ENCODE data around the gene PPP1R3F. TPM values are rescaled to one million over a fixed set of nuclear protein-coding genes. Genes with fewer than 3 reads are reported as not detected.

PPP1R3F gene
- total RNA-seq, 5 donors from 2014 or later (not counting 1 experiment from before 2014, with no cell fraction given): 11.7 to 20.8 (median 17.5) TPM

DNA sequence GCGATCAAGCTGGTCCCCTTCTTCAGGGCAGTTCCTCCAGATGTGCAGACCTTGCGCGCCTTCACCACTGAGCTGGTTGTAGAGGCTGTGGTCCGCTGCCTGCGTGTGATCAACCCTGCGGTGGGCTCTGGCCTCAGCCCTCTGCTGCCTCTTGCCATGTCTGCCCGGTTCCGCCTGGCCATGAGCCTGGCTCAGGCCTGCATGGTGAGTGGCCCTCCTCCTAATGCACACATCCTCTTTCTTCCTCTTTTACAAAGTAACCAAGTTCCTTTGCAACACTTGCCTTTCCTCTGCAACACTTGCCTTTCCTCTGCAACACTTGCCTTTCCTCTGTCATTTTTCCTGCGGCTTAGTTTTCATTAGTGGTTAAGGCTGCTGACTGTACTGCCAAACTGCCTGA lies 32.5 kb upstream of the PPP1R3F start:
- H3K36me3 Mint-ChIP-seq: no peaks in the 10 kb centered on the region
- Histone ChIP-seq H3K27me3 (replicated peaks in 1 of 2; ENCODE audit: control insufficient read depth in 2 of 2, extremely low read depth in 1 of 2, insufficient read depth in 2 of 2, low read length in 1 of 2) (no peaks in the 10 kb centered on the region), H3K4me1 (ENCODE audit: control insufficient read depth in 1 of 2, extremely low read depth in 1 of 2, insufficient read depth in 2 of 2, low read length in 2 of 2) (peaks cover 2 to 31% of the 10 kb centered on the region in 2 experiments), H3K27ac (ENCODE audit: low read length) (no peak overlapping the region), H3K4me3 (ENCODE audit: control insufficient read depth in 1 of 2, extremely low read depth in 1 of 2, low read length in 1 of 2) (peak overlapping the region in 1 of 2 donors; percentile 38), H3K9me3 (no peaks in the 10 kb centered on the region), H3K36me3 (ENCODE audit: control insufficient read depth in 2 of 2, extremely low read depth in 1 of 2, insufficient read depth in 1 of 2, low read length in 1 of 2) (peaks cover 0 to 3% of the 10 kb centered on the region in 2 donors)
- DNase-seq: no peak
- peaks cover 0 to 4% of the 10 kb centered on the region in 2 donors for H3K27me3 Mint-ChIP-seq
- ATAC-seq (replicated peaks in 1 of 4): no peak
- H3K9me3 Mint-ChIP-seq: no peaks in the 10 kb centered on the region
- peak overlapping the region; percentile 75 to 90 (median 87) for H3K4me3 Mint-ChIP-seq
- 70% methylated on average over 4 of the region's 9 CpGs for WGBS (ENCODE audit: insufficient coverage)
- CTCF ChIA-PET: no interaction called here
- H3K27ac Mint-ChIP-seq: peak overlapping the region; percentile 35 to 84
- H3K4me1 Mint-ChIP-seq: peaks cover 15 to 34% (median 34%) of the 10 kb centered on the region in 3 donors
- POLR2A ChIA-PET: no interaction called here

DNA sequence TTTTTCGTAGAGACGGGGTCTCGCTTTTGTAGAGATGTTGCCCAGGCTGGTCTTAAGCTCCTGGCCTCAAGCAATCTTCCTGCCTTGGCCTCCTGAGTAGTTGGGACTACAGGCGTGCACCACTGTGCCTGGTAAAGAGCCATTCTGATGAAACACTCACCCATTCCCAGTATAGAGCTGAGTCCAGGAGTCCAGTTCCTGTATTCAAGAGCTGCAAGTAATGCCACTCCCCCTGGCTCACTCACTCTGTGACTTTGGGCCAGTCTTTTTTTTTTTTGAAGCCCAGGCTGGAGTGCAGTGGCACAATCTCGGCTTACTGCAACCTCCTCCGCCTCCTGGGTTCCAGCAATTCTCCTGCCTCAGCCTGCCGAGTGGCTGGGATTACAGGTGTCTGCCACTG lies 30.9 kb upstream of the PPP1R3F start:
- no peak overlapping the region for H3K4me3 ChIP-seq (ENCODE audit: control insufficient read depth in 1 of 2, extremely low read depth in 1 of 2, low read length in 1 of 2)
- H3K4me3 Mint-ChIP-seq: no peak overlapping the region
- H3K4me1 Mint-ChIP-seq: peaks cover 15 to 34% (median 34%) of the 10 kb centered on the region in 3 donors
- DNase-seq (no peak), ATAC-seq (replicated peaks in 1 of 4) (no peak)
- WGBS (ENCODE audit: insufficient coverage): no CpG with 5 or more reads among the region's 7 CpGs
- H3K27me3 Mint-ChIP-seq: no peaks in the 10 kb centered on the region
- CTCF ChIA-PET: interaction anchor here in 1 of 2 donors (1.0 kb wide), 1 partner anchor 45 kb away, joined by 3 read pairs; no protein-coding TSS in a partner anchor
- peaks cover 2 to 31% of the 10 kb centered on the region in 2 experiments for H3K4me1 ChIP-seq (ENCODE audit: control insufficient read depth in 1 of 2, extremely low read depth in 1 of 2, insufficient read depth in 2 of 2, low read length in 2 of 2)
- H3K27ac Mint-ChIP-seq: no peak overlapping the region
- H3K36me3 ChIP-seq (ENCODE audit: control insufficient read depth in 2 of 2, extremely low read depth in 1 of 2, insufficient read depth in 1 of 2, low read length in 1 of 2): peaks cover 0 to 19% of the 10 kb centered on the region in 2 donors
- H3K9me3 ChIP-seq: no peaks in the 10 kb centered on the region
- H3K9me3 Mint-ChIP-seq: no peaks in the 10 kb centered on the region
- H3K36me3 Mint-ChIP-seq: peaks cover 4% of the 10 kb centered on the region
- no peak overlapping the region for H3K27ac ChIP-seq (ENCODE audit: low read length)
- POLR2A ChIA-PET: interaction anchor here in 1 of 2 donors (0.6 kb wide), 1 partner anchor 280 kb away, joined by 9 read pairs; no protein-coding TSS in a partner anchor
- no peaks in the 10 kb centered on the region for H3K27me3 ChIP-seq (replicated peaks in 1 of 2; ENCODE audit: control insufficient read depth in 2 of 2, extremely low read depth in 1 of 2, insufficient read depth in 2 of 2, low read length in 1 of 2)

DNA sequence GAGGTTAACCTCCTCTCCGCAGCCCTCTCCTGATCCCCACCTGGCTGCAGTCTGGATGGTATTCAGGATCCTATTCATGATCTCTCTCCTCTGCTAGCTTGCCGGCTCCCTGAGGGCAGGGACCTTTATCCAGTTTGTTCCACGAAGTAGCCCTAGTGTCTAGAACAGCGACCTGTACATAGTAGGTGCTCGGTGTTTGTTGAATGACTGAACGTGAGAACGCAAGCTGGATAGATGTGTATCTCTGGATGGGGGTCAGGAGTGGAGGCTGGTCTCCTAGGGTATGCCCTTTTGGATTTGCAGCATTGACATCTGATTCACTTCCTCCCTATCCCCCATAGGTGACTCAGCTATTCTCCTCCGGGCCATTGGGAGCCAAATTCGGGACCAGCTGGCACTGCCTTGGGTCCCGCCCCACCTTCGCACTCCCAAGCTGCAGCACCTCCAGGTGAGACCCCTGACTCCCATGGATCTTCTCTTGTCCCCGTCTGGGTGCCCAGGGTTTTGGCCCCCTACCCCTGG lies 27.0 kb upstream of the PPP1R3F start:
- no CpG with 5 or more reads among the region's 12 CpGs for WGBS (ENCODE audit: insufficient coverage)
- no peaks in the 10 kb centered on the region for H3K27me3 Mint-ChIP-seq

DNA sequence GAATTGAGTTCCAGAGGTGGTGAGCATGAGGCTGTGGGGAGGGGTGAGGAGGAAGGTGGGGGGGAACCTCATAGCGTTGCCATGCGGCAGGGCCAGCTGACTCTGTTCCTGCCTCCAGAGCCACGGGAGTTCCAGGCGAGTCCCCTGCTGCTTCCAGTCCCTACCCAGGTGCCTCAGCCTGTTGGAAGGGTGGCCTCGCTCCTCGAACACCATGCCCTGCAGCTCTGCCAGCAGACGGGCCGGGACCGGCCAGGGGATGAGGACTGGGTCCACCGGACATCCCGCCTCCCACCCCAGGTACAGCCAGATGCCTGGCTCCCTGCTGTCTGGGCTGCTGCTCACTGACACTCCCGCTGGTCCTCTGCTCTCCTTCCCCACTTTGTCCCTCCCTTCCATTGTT lies 26.4 kb upstream of the PPP1R3F start:
- H3K9me3 ChIP-seq: no peaks in the 10 kb centered on the region
- H3K27ac ChIP-seq (ENCODE audit: low read length): no peak overlapping the region
- no peaks in the 10 kb centered on the region for H3K27me3 ChIP-seq (replicated peaks in 1 of 2; ENCODE audit: control insufficient read depth in 2 of 2, extremely low read depth in 1 of 2, insufficient read depth in 2 of 2, low read length in 1 of 2)
- POLR2A ChIA-PET: no interaction called here
- CTCF ChIA-PET: no interaction called here
- Mint-ChIP-seq H3K9me3 (no peaks in the 10 kb centered on the region), H3K36me3 (peaks cover 18% of the 10 kb centered on the region), H3K4me3 (no peak overlapping the region), H3K4me1 (peaks cover 0 to 16% (median 14%) of the 10 kb centered on the region in 3 donors), H3K27me3 (no peaks in the 10 kb centered on the region), H3K27ac (no peak overlapping the region)
- DNase-seq (no peak), ATAC-seq (replicated peaks in 1 of 4) (no peak)
- H3K36me3 ChIP-seq (ENCODE audit: control insufficient read depth in 2 of 2, extremely low read depth in 1 of 2, insufficient read depth in 1 of 2, low read length in 1 of 2): peaks cover 0 to 43% of the 10 kb centered on the region in 2 donors
- peaks cover 0 to 7% of the 10 kb centered on the region in 2 experiments for H3K4me1 ChIP-seq (ENCODE audit: control insufficient read depth in 1 of 2, extremely low read depth in 1 of 2, insufficient read depth in 2 of 2, low read length in 2 of 2)
- no peak overlapping the region for H3K4me3 ChIP-seq (ENCODE audit: control insufficient read depth in 1 of 2, extremely low read depth in 1 of 2, low read length in 1 of 2)
- WGBS (ENCODE audit: insufficient coverage): 97% methylated on average over 10 of the region's 12 CpGs

More for the DNA sequence above, 27.0 kb upstream of the PPP1R3F start:
- no peak for ATAC-seq (replicated peaks in 1 of 4)
- no peak overlapping the region for H3K4me3 Mint-ChIP-seq
- H3K36me3 Mint-ChIP-seq: peaks cover 17% of the 10 kb centered on the region
- H3K9me3 Mint-ChIP-seq: no peaks in the 10 kb centered on the region
- Histone ChIP-seq H3K27me3 (replicated peaks in 1 of 2; ENCODE audit: control insufficient read depth in 2 of 2, extremely low read depth in 1 of 2, insufficient read depth in 2 of 2, low read length in 1 of 2) (no peaks in the 10 kb centered on the region), H3K9me3 (no peaks in the 10 kb centered on the region), H3K36me3 (ENCODE audit: control insufficient read depth in 2 of 2, extremely low read depth in 1 of 2, insufficient read depth in 1 of 2, low read length in 1 of 2) (peaks cover 0 to 41% of the 10 kb centered on the region in 2 donors), H3K4me3 (ENCODE audit: control insufficient read depth in 1 of 2, extremely low read depth in 1 of 2, low read length in 1 of 2) (no peak overlapping the region), H3K4me1 (ENCODE audit: control insufficient read depth in 1 of 2, extremely low read depth in 1 of 2, insufficient read depth in 2 of 2, low read length in 2 of 2) (peaks cover 0 to 8% of the 10 kb centered on the region in 2 experiments), H3K27ac (ENCODE audit: low read length) (no peak overlapping the region)
- peaks cover 0 to 16% (median 15%) of the 10 kb centered on the region in 3 donors for H3K4me1 Mint-ChIP-seq
- ChIA-PET POLR2A (no interaction called here), CTCF (no interaction called here)
- no peak for DNase-seq
- H3K27ac Mint-ChIP-seq: no peak overlapping the region

DNA sequence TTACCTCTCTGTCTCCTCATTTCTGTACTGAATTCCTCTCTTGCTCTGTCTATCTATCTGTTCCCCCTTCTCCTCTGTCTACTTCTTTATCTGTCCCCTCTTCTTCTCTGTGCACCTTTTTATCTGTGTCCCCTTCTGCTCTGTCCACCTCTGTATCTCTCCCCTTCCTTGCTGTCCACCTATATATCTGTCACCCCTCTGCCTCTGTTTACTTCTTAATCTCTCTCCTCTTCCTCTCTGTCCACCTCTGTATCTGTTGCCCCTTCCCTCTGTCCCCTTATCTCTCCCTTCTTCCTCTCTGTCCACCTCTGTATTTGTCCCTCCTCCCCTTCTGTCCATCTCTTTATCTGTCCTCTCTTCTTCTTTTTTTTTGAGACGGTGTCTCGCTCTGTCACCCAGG lies 25.4 kb upstream of the PPP1R3F start:
- H3K4me1 Mint-ChIP-seq: peaks cover 0 to 10% (median 10%) of the 10 kb centered on the region in 3 donors
- POLR2A ChIA-PET: no interaction called here
- peaks cover 18% of the 10 kb centered on the region for H3K36me3 Mint-ChIP-seq
- CTCF ChIA-PET: no interaction called here
- H3K27me3 Mint-ChIP-seq: no peaks in the 10 kb centered on the region
- no peaks in the 10 kb centered on the region for H3K27me3 ChIP-seq (replicated peaks in 1 of 2; ENCODE audit: control insufficient read depth in 2 of 2, extremely low read depth in 1 of 2, insufficient read depth in 2 of 2, low read length in 1 of 2)
- no peak overlapping the region for H3K27ac ChIP-seq (ENCODE audit: low read length)
- ATAC-seq (replicated peaks in 1 of 4) (no peak), DNase-seq (no peak)
- H3K4me3 ChIP-seq (ENCODE audit: control insufficient read depth in 1 of 2, extremely low read depth in 1 of 2, low read length in 1 of 2): no peak overlapping the region
- H3K27ac Mint-ChIP-seq: no peak overlapping the region
- no CpG with 5 or more reads among the region's 2 CpGs for WGBS (ENCODE audit: insufficient coverage)
- no peaks in the 10 kb centered on the region for H3K9me3 ChIP-seq
- H3K4me1 ChIP-seq (ENCODE audit: control insufficient read depth in 1 of 2, extremely low read depth in 1 of 2, insufficient read depth in 2 of 2, low read length in 2 of 2): peaks cover 0 to 3% of the 10 kb centered on the region in 2 experiments
- H3K4me3 Mint-ChIP-seq: no peak overlapping the region
- no peaks in the 10 kb centered on the region for H3K9me3 Mint-ChIP-seq
- H3K36me3 ChIP-seq (ENCODE audit: control insufficient read depth in 2 of 2, extremely low read depth in 1 of 2, insufficient read depth in 1 of 2, low read length in 1 of 2): peaks cover 0 to 49% of the 10 kb centered on the region in 2 donors

DNA sequence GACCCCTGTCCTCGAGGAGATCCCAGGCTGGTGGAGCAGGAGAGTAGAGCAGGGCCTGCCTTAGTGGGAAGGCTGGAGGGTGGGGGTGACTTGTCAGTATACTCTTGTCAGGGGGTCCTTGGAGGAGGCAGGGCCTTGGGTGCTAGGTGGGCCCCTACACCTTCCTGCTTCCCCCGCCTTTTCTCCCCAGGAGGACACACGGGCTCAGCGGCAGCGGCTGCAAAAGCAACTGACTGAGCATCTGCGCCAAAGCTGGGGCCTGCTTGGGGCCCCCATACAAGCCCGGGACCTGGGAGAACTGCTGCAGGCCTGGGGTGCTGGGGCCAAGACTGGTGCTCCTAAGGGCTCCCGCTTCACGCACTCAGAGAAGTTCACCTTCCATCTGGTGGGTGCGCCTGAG lies 23.1 kb upstream of the PPP1R3F start:
- Histone ChIP-seq H3K4me3 (ENCODE audit: control insufficient read depth in 1 of 2, extremely low read depth in 1 of 2, low read length in 1 of 2) (no peak overlapping the region), H3K4me1 (ENCODE audit: control insufficient read depth in 1 of 2, extremely low read depth in 1 of 2, insufficient read depth in 2 of 2, low read length in 2 of 2) (no peaks in the 10 kb centered on the region), H3K27ac (ENCODE audit: low read length) (no peak overlapping the region), H3K27me3 (replicated peaks in 1 of 2; ENCODE audit: control insufficient read depth in 2 of 2, extremely low read depth in 1 of 2, insufficient read depth in 2 of 2, low read length in 1 of 2) (no peaks in the 10 kb centered on the region), H3K36me3 (ENCODE audit: control insufficient read depth in 2 of 2, extremely low read depth in 1 of 2, insufficient read depth in 1 of 2, low read length in 1 of 2) (peaks cover 0 to 48% of the 10 kb centered on the region in 2 donors), H3K9me3 (no peaks in the 10 kb centered on the region)
- no peak for ATAC-seq (replicated peaks in 1 of 4)
- no CpG with 5 or more reads among the region's 10 CpGs for WGBS (ENCODE audit: insufficient coverage)
- H3K4me3 Mint-ChIP-seq: no peak overlapping the region
- H3K27ac Mint-ChIP-seq: peak overlapping the region in 1 of 2 donors; percentile 65
- H3K9me3 Mint-ChIP-seq: no peaks in the 10 kb centered on the region
- CTCF ChIA-PET: no interaction called here
- peaks cover 21% of the 10 kb centered on the region for H3K36me3 Mint-ChIP-seq
- no peak for DNase-seq
- POLR2A ChIA-PET: no interaction called here
- H3K4me1 Mint-ChIP-seq: peaks cover 5 to 7% (median 6%) of the 10 kb centered on the region in 3 donors
- H3K27me3 Mint-ChIP-seq: peaks cover 0 to 7% of the 10 kb centered on the region in 2 donors

Data from T-cell (primary cell).